DOHH2 (cell line): Measurements from ENCODE around the gene ARMC9.

Experiments used
- EZH2phosphoT487 ChIP-seq: fragments of 200-600 bp; sonication (generic); IDR thresholded peaks from 2 replicates; pipeline ENCODE4 v1.6.1; 2017; ENCODE audit warnings: borderline replicate concordance, mild to moderate bottlenecking, antibody characterized with exemption, low read length, moderate library complexity, mixed read lengths
- TF ChIP-seq, protein P1 (sequence below): fragments of 200-600 bp; sonication (generic); IDR thresholded peaks from one replicate; pipeline ENCODE4 v1.5.1; 2014; ENCODE audit warnings: antibody characterized with exemption, mild to moderate bottlenecking, low read depth, low read length; ENCODE audit not compliant: poor library complexity, severe bottlenecking

DNA sequence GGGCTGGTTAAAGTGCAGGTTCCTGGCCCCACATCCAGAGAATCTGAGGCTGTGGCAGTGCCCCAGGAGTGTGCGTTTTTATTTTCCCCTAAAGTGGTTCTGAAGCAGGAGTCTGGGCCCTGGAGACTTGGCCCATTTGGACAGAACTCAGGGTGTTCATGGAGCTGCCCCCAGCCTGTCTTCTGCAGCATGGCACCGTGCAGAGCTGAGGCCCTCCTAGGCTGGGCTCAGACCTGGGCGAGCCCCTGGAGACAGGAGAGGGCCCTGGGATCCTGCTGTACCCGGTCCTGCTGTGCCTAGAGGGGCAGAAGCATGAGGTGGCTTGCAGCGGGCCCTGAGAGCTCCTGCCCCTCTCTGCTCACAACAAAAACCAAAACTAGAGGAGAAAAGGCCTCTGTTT, 138.3 kb downstream of the ARMC9 start:
- TF ChIP-seq, protein P1, sequence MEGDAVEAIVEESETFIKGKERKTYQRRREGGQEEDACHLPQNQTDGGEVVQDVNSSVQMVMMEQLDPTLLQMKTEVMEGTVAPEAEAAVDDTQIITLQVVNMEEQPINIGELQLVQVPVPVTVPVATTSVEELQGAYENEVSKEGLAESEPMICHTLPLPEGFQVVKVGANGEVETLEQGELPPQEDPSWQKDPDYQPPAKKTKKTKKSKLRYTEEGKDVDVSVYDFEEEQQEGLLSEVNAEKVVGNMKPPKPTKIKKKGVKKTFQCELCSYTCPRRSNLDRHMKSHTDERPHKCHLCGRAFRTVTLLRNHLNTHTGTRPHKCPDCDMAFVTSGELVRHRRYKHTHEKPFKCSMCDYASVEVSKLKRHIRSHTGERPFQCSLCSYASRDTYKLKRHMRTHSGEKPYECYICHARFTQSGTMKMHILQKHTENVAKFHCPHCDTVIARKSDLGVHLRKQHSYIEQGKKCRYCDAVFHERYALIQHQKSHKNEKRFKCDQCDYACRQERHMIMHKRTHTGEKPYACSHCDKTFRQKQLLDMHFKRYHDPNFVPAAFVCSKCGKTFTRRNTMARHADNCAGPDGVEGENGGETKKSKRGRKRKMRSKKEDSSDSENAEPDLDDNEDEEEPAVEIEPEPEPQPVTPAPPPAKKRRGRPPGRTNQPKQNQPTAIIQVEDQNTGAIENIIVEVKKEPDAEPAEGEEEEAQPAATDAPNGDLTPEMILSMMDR = no peak
- no peak for TF ChIP-seq EZH2phosphoT487
